Endodermal cell (in vitro differentiated cells): Measurements from ENCODE around the gene RNF11. TPM values are rescaled to one million over a fixed set of nuclear protein-coding genes. Genes with fewer than 3 reads are reported as not detected.
"Not testable (repeated sequence)": the region's sequence is repeated elsewhere in the genome, so short reads cannot be mapped to it uniquely, and the experiment has no call there.

Source experiments
- DNase-seq: peaks from one replicate; pipeline ENCODE4 v3.0.0-alpha.2; 2017
- H3K27ac ChIP-seq: 2 replicates; pipeline ENCODE4 v1.5.1; 2013; ENCODE audit warnings: mild to moderate bottlenecking, low read depth, low read length, moderate library complexity
- H3K27me3 ChIP-seq: 2 replicates; pipeline ENCODE4 v1.6.1; 2013; ENCODE audit warnings: mild to moderate bottlenecking, low read length, moderate library complexity; ENCODE audit not compliant: insufficient read depth, control insufficient read depth, poor library complexity, severe bottlenecking
- H3K36me3 ChIP-seq: 2 replicates; pipeline ENCODE4 v1.7.0; 2013; ENCODE audit warnings: mild to moderate bottlenecking, low read length, moderate library complexity; ENCODE audit not compliant: control insufficient read depth, insufficient read depth
- H3K4me1 ChIP-seq: one replicate; pipeline ENCODE4 v1.7.0; 2013; ENCODE audit warnings: low read length; ENCODE audit not compliant: control insufficient read depth, insufficient read depth
- H3K4me3 ChIP-seq: 2 replicates; pipeline ENCODE4 v1.5.1; 2013; ENCODE audit warnings: mild to moderate bottlenecking, low read length, moderate library complexity
- H3K9ac ChIP-seq: 2 replicates; pipeline ENCODE4 v1.6.1; 2013; ENCODE audit warnings: mild to moderate bottlenecking, low read length, moderate library complexity; ENCODE audit not compliant: poor library complexity, severe bottlenecking; ENCODE audit errors: extremely low read depth
- H3K9me3 ChIP-seq: 2 replicates; pipeline ENCODE4 v1.6.1; 2013; ENCODE audit warnings: mild to moderate bottlenecking, low read length, moderate library complexity; ENCODE audit not compliant: control insufficient read depth
- H3K27ac Mint-ChIP-seq: 2 replicates; pipeline ENCODE4 v1.8.0; 2020; ENCODE audit warnings: mixed read lengths
- H3K27me3 Mint-ChIP-seq: 2 replicates; pipeline ENCODE4 v1.8.0; 2021; ENCODE audit warnings: mild to moderate bottlenecking, mixed read lengths; ENCODE audit not compliant: insufficient read depth
- H3K36me3 Mint-ChIP-seq: 2 replicates; pipeline ENCODE4 v1.8.0; 2020; ENCODE audit warnings: low read depth, mixed read lengths
- H3K4me1 Mint-ChIP-seq: 2 replicates; pipeline ENCODE4 v1.8.0; 2020; ENCODE audit warnings: mixed read lengths
- H3K4me3 Mint-ChIP-seq: 2 replicates; pipeline ENCODE4 v1.8.0; 2020; ENCODE audit warnings: mild to moderate bottlenecking, moderate library complexity, mixed read lengths
- H3K9me3 Mint-ChIP-seq: 2 replicates; pipeline ENCODE4 v1.8.0; 2020; ENCODE audit warnings: mild to moderate bottlenecking, mixed read lengths
- CTCF ChIP-seq: fragments of 200-600 bp; sonication (generic); conservative IDR thresholded peaks from 2 replicates; pipeline ENCODE4 v1.5.0; 2021; ENCODE audit warnings: antibody characterized with exemption, mild to moderate bottlenecking
- WGBS, 2 experiments: methylation state at CpG; one replicate each; pipeline versions ENCODE4 v1.1.5 to v1.1.7; 2013; ENCODE audit warnings: missing lambda C conversion rate in 2 of 2, mixed read lengths in 1 of 2; ENCODE audit not compliant: insufficient coverage in 1 of 2, insufficient read length in 1 of 2; 5-methylcytosine and 5-hydroxymethylcytosine counted together
- total RNA-seq, 2 donors: library from RNA; stranded (reverse); fragmentation: NEBNext Ultra II Directional in 1 of 2; extraction: Animal tissue kit (Norgen Biotek cat#: 25700) in 1 of 2; gene quantifications; 2 replicates in 1 of 2; 3 replicates in 1 of 2; pipeline ENCODE4 v1.2.1, GENCODE V29; 2021

RNF11 gene
- total RNA-seq, 2 donors from 2014 or later, result 84.1 to 103 TPM

DNA sequence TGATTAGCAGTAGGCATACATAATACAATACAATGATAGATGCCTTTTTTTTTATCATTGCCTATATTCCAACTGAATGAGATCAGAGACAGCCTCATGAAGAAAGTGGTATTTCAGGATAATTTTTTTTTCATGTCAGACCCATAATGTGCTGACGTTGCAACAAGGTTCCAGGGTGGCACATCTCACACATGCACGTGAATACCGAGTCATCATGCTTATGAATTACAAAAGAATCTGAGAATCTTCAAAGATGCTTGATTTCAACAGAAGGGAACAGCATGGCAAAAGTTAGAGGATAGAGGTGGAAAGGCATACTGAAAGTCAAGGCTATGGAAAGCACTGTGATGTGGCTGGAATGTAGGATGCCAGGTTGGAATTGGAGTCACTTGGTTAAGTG, 5.0 kb upstream of the RNF11 start:
- H3K27ac ChIP-seq, result no peak overlapping the region
- no peaks in the 10 kb centered on the region for H3K27me3 ChIP-seq
- H3K4me1 ChIP-seq, result no peaks in the 10 kb centered on the region
- peaks cover 28% of the 10 kb centered on the region for H3K4me1 Mint-ChIP-seq
- no peaks in the 10 kb centered on the region for H3K9me3 ChIP-seq
- H3K4me3 Mint-ChIP-seq, result no peak overlapping the region
- H3K27ac Mint-ChIP-seq, result no peak overlapping the region
- no peak for DNase-seq
- no peaks in the 10 kb centered on the region for H3K36me3 Mint-ChIP-seq
- H3K27me3 Mint-ChIP-seq, result peaks cover 3% of the 10 kb centered on the region
- WGBS, 2 experiments, result 91 to 93% methylated on average over 3 of the region's 3 CpGs
- H3K9ac ChIP-seq, result no peak overlapping the region
- no peak overlapping the region for H3K4me3 ChIP-seq
- H3K9me3 Mint-ChIP-seq, result no peaks in the 10 kb centered on the region
- H3K36me3 ChIP-seq, result no peaks in the 10 kb centered on the region
- TF ChIP-seq CTCF, result no peak

- Histone ChIP-seq H3K27me3 (no peaks in the 10 kb centered on the region), H3K4me3 (no peak overlapping the region), H3K27ac (no peak overlapping the region), H3K9me3 (no peaks in the 10 kb centered on the region), H3K36me3 (no peaks in the 10 kb centered on the region), H3K9ac (no peak overlapping the region), H3K4me1 (no peaks in the 10 kb centered on the region)
- DNase-seq, result peak; percentile 7
- peaks cover 3% of the 10 kb centered on the region for H3K27me3 Mint-ChIP-seq
- peaks cover 27% of the 10 kb centered on the region for H3K4me1 Mint-ChIP-seq
- H3K9me3 Mint-ChIP-seq, result no peaks in the 10 kb centered on the region
- no peaks in the 10 kb centered on the region for H3K36me3 Mint-ChIP-seq
- no peak overlapping the region for H3K4me3 Mint-ChIP-seq
- TF ChIP-seq CTCF, result no peak
- H3K27ac Mint-ChIP-seq, result no peak overlapping the region
Measured at GRCh38 chr1:51231896-51232295, 4.2 kb upstream of the RNF11 start.

DNA sequence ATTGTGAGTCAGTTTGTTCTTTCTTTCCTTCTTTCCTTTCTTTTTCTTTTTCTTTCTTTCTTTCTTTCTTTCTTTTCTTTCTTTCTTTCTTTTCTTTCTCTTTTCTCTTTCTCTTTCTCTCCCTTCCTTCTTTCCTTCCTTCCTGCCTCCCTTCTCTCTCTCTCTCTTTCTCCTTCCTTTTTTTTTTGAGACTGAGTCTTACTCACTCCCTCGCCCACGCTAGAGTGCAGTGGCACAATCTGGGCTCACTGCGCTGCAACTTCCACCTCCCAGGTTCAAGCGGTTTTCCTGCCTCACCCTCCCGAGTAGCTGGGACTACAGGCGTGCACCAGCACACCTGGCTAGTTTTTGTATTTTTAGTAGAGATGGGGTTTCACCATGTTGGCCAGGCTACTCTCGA, 1.8 kb upstream of the RNF11 start:
- H3K27me3 ChIP-seq, H3K4me3 ChIP-seq, H3K36me3 Mint-ChIP-seq, H3K9me3 Mint-ChIP-seq, H3K4me3 Mint-ChIP-seq, H3K27me3 Mint-ChIP-seq, H3K27ac ChIP-seq, H3K9ac ChIP-seq, H3K36me3 ChIP-seq, H3K4me1 ChIP-seq, H3K9me3 ChIP-seq: not testable (repeated sequence)
- DNase-seq, result peak; percentile 21
- WGBS, 2 experiments, result 92 to 93% methylated on average over 4 to 7 of the region's 7 CpGs
- Mint-ChIP-seq H3K4me1 (peaks cover 17% of the 10 kb centered on the region), H3K27ac (peak overlapping the region; percentile 42)

DNA sequence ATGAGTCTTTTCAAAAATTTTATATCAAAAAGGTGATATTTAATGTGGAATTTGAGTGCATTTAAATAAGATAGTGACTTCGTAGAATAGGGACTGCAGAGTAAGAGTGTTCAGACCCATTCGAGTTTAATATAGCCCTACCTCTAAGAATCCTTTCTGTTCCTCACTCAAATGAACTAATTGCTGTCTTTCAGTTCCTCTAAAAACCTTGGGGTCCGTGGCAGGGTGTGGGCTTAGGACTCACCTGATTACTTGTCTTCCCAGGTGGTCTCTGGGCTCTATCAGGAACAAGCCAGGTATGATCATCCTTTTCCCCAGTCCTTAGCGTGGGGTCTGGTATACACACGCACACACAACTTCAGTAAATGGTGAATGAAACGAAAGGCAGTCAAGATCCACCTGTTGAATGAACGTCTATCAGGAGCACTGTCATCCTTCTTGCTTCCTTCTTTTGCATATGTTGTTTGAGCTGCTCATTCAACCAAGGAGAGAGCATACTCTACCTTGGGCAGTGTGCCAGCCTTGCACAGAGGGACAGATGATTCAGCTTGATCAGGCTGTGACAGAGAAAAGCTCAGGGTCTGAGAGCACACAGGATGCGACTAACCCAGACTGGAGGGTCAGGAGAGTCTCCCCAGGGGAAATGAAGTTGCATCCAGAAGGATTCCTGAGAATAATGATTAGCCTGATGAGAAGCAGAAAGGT, 1.2 kb upstream of the RNF11 start:
- Histone ChIP-seq H3K9me3 (no peaks in the 10 kb centered on the region), H3K4me1 (no peaks in the 10 kb centered on the region), H3K27ac (no peak overlapping the region), H3K9ac (no peak overlapping the region), H3K27me3 (no peaks in the 10 kb centered on the region), H3K4me3 (peak overlapping the region; percentile 98), H3K36me3 (no peaks in the 10 kb centered on the region)
- no peaks in the 10 kb centered on the region for H3K9me3 Mint-ChIP-seq
- peaks cover 3% of the 10 kb centered on the region for H3K27me3 Mint-ChIP-seq
- DNase-seq, result peak; percentile 48
- peaks cover 19% of the 10 kb centered on the region for H3K4me1 Mint-ChIP-seq
- WGBS, 2 experiments, result 82 to 83% methylated on average over 6 to 8 of the region's 8 CpGs
- peaks cover 5% of the 10 kb centered on the region for H3K36me3 Mint-ChIP-seq
- no peak for TF ChIP-seq CTCF
- no peak overlapping the region for H3K4me3 Mint-ChIP-seq
- peak overlapping the region; percentile 92 for H3K27ac Mint-ChIP-seq
